NAMALWA (cell line): ENCODE measurements around the gene ACP6.
"Not testable (repeated sequence)": the region's sequence is repeated elsewhere in the genome, so short reads cannot be mapped to it uniquely, and the experiment has no call there.

Experiments
- DNase-seq: peaks from one replicate; pipeline ENCODE4 v3.0.0-alpha.2; 2015; ENCODE audit warnings: low spot score

ACP6 gene

GRCh38 chr1:147670319-147671001, at the start of gene ACP6:
ACP6 (minus strand) TSS chr1:147670524; CDS start chr1:147670048, 476 bp downstream.
- peak; percentile 97 for DNase-seq

GRCh38 chr1:147719711-147720225, 49.4 kb upstream of the ACP6 start:
- no peak for DNase-seq

- peak; percentile 28 for DNase-seq
Measured at GRCh38 chr1:147719029-147719698, 48.8 kb upstream of the ACP6 start.

- no peak for DNase-seq
Measured at GRCh38 chr1:147717706-147718097, 47.4 kb upstream of the ACP6 start.

GRCh38 chr1:147717051-147717705, 46.9 kb upstream of the ACP6 start:
- no peak for DNase-seq

GRCh38 chr1:147712605-147713004, 42.3 kb upstream of the ACP6 start:
- DNase-seq: no peak

- DNase-seq: peak; percentile 81
Measured at GRCh38 chr1:147700042-147701006, 30.0 kb upstream of the ACP6 start.

- DNase-seq: no peak
Measured at GRCh38 chr1:147699686-147700041, 29.3 kb upstream of the ACP6 start.

GRCh38 chr1:147683163-147683763, 12.9 kb upstream of the ACP6 start:
- no peak for DNase-seq

GRCh38 chr1:147680608-147681235, 10.4 kb upstream of the ACP6 start:
- DNase-seq: not testable (repeated sequence)

GRCh38 chr1:147677681-147678080, 7.4 kb upstream of the ACP6 start:
- not testable (repeated sequence) for DNase-seq

GRCh38 chr1:147676311-147677085, 6.2 kb upstream of the ACP6 start:
- DNase-seq: no peak

GRCh38 chr1:147673816-147674215, 3.5 kb upstream of the ACP6 start:
- no peak for DNase-seq

GRCh38 chr1:147673406-147673805, 3.1 kb upstream of the ACP6 start:
- DNase-seq: no peak

GRCh38 chr1:147669469-147670318, 630 bp downstream of the ACP6 start:
- DNase-seq: peak; percentile 35

GRCh38 chr1:147665521-147665920, 4.8 kb downstream of the ACP6 start:
- DNase-seq: peak; percentile 32

- no peak for DNase-seq
Measured at GRCh38 chr1:147664206-147664605, 6.1 kb downstream of the ACP6 start.

GRCh38 chr1:147654511-147654910, 15.8 kb downstream of the ACP6 start:
- DNase-seq: no peak

GRCh38 chr1:147652306-147652705, 18.0 kb downstream of the ACP6 start:
- DNase-seq: no peak
